AG09309 (cell line): ENCODE results near the gene C6orf141.
A peak's percentile ranks its signal among the peaks of the same experiment; 100 is the strongest.
"Not testable (repeated sequence)": the region's sequence is repeated elsewhere in the genome, so short reads cannot be mapped to it uniquely, and the experiment has no call there.

Experiments used
- DNase-seq: peaks from one replicate; pipeline ENCODE4 v3.0.0-alpha.2; 2010; ENCODE audit warnings: low read depth
- H3K4me3 ChIP-seq: 2 replicates; pipeline ENCODE4 v1.5.1; 2011; ENCODE audit warnings: mild to moderate bottlenecking, low read depth, low read length, moderate library complexity; ENCODE audit not compliant: control insufficient read depth
- CTCF ChIP-seq: IDR thresholded peaks from 2 replicates; pipeline ENCODE4 v1.5.1; 2011; ENCODE audit warnings: mild to moderate bottlenecking, low read depth, low read length, inconsistent platforms; ENCODE audit not compliant: insufficient read depth, control insufficient read depth; ENCODE audit errors: missing control alignments

The C6orf141 gene

GRCh38 chr6:49565261-49565660, 14.8 kb downstream of the C6orf141 start:
- DNase-seq, result no peak
- TF ChIP-seq CTCF, result no peak
- no peak overlapping the region for H3K4me3 ChIP-seq

DNA sequence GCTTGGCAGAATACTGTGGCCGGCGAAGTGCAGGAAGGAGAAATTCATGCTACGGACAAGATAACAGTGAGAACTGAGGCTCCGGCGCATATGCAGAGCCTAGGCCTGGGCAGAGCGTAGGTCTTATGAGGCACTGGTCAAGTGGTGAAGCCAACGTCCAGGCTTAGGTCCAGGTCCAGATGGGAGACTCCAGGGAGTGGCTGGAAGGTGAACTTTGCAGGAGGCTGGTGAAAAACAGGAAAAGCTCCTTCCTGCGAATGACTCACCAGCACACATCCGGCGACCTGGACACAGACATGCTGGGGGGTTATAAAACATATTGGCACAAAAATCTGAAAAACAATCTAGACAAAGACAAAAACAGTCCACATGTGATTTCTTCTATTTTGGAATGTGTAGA, 15.4 kb downstream of the C6orf141 start:
- DNase-seq, result no peak
- H3K4me3 ChIP-seq, result no peak overlapping the region
- TF ChIP-seq CTCF, result no peak

DNA sequence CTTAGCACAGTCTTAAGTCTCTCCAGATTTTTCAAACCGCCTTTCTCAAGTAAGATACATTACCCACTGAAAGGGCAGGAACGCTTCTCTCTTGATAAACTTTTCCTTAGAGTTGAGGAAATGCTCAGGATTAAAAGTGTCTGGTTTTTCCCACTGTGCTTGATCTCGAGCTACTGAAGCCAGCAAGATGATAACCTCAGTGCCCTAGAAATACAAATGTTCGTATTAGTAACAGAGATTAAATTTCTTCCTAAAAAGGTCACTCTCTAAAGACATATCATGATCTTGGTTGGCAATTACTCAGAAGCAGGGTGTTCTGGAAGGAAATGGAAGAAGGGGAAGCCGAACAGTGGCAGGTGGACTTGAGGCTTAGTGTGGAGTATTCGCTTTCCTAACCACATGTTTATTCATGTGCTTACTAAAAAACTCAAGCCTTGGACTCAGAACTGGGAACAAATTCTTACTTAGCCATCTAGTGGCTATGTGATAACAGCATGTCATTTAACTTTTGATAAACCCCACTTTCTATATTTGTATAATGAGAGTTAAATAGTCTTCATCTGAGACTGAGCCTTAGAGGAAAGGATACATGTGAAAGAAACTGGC, 20.1 kb downstream of the C6orf141 start:
- TF ChIP-seq CTCF, result peak; percentile 12
- no peak for DNase-seq

DNA sequence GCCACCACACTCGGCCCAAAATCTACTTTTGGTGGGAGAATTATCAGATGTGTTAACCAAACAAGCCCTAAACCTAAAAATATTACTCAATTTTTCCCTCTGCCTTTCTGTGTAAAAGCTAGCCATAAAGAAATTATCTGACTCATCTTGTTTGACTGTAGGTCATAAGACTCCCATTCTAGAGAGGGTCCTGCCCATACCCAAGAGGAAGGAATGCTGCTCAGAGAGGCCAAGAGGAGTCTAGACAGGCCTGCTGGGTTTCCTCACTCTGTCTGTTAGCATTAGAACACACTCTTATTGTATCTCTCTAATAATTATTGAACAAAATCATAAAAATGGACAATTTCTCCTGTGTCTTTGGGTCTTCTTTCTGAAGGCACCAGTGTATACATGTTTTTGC, 26.1 kb downstream of the C6orf141 start:
- no peak for TF ChIP-seq CTCF
- no peak overlapping the region for H3K4me3 ChIP-seq
- no peak for DNase-seq

More for the DNA sequence above, 20.1 kb downstream of the C6orf141 start:
- H3K4me3 ChIP-seq, result no peak overlapping the region

GRCh38 chr6:49579649-49580048, 29.2 kb downstream of the C6orf141 start:
- TF ChIP-seq CTCF, result no peak
- no peak for DNase-seq
- H3K4me3 ChIP-seq, result no peak overlapping the region

DNA sequence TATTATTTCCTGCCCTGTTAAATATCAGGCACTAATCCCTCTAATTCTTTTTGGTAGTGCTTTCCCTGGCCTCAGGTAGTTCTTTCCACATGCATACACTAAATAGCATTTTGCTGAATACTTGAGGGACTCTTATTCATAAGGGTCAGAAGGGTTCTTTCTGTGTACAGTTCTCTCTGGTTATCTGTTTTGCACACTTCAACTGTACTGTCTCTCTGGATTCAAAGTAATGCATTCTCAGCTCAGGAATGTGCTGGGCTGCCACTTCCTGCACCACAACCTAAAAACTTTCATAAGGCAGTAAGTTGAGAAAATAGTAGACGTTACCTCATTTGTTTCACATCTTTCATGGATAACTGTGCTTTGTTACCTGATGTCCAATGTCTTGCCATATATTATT, 32.1 kb downstream of the C6orf141 start:
- no peak overlapping the region for H3K4me3 ChIP-seq
- DNase-seq, result no peak
- no peak for TF ChIP-seq CTCF

- not testable (repeated sequence) for DNase-seq, H3K4me3 ChIP-seq
Measured at GRCh38 chr6:49587262-49587661, 36.8 kb downstream of the C6orf141 start.
